Measurements from ENCODE around the gene SLC4A4.
"Not testable (repeated sequence)": the region's sequence is repeated elsewhere in the genome, so short reads cannot be mapped to it uniquely, and the experiment has no call there.

The SLC4A4 gene

GRCh38 chr4:71360844-71361243, 22.0 kb downstream of the SLC4A4 start:
- no peak for FAIRE-seq

DNA sequence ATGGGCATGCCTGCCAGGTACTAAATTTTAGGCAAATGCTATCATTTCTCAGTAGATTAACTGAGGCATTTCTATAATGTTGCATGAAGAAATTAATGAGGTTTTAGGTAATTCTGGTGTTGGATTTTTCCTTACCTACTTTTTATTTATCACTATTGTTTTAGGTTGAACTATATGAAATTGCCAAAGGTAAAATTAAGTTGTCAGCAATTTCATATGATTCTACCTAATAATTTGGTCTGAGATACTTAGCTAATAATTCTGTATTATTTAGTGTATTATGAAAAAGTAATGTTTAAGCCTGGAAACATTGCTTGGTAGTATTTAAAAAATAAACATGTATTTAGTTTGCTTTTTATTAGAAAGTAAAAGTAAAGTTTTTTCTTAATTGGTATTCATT, 22.7 kb downstream of the SLC4A4 start:
- FAIRE-seq: peak; percentile 25

DNA sequence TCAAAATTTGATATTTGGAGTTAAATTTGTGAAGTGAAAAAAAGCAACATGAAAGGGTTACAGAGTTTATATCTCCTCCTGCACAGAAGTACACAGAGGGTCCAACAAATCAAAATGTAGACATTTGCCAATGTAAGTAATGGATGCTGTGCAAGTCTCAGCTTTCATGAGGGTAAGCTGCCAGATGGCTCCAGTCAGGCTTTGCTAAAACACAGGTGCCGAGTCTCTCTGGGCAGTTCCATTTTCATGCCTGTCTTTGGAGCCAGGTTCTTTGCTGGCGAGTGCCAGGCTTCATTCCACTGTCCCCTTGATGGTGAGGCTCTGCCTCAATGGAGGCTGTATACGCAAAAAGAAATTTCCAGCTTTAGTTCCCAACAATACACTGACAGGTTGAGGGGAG, 27.9 kb downstream of the SLC4A4 start:
- FAIRE-seq: no peak

DNA sequence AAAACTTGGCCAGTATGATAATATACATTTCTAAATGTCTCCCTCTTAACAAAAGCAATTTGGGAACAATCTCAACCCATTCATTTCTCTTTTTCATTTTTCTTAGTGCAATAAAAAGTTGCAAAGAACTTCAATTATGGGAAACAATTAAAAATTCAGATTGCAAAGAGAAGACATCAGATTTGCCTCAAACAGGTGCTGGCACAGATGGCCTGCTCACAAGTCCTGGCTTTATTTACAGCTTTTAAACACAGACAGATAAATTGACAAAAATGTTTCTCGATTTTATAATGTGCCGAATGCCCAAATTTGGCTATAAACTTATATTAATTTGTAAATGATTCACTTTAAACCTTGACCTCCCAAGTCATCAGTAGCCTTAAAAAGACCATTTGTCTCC, 28.7 kb downstream of the SLC4A4 start:
- no peak for FAIRE-seq

- FAIRE-seq: no peak
These were observed 30.1 kb downstream of the SLC4A4 start for GRCh38 chr4:71368906-71369305.

DNA sequence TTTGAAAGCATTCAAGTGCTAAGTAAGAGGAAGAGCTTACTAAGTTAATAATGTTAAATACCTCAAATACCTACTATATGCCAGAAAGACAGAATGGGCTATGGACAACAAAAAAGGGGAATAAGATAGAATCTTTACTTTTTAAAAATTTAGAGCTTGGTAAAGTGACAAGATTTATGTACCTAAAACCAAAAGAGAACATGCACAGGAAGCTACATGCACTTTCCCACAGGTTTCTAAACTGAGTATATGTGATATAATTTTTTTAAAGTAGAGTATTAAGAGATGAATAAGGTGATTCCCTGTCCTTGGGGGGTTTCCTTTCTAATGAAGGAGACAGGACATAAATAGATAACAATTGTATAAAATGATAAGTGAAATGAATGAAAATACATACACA, 30.7 kb downstream of the SLC4A4 start:
- FAIRE-seq: no peak

DNA sequence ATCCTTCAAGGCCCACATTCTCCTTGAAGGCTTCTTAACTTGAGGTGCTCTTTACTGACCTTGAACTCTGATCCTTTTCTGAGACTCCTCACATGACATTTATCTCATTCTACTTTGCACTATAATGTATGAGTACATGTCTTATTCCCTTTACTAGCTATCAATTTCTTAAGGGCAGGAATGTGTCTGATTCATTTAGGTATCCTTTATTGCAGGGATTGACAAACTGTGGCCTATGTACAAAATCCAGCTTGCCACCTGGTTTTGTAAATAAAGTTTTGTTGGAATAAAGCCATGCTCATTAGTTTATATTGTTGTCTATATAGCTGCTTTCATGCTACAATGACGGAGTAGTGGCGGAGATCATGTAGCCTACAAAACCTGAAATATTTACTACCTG, 36.7 kb downstream of the SLC4A4 start:
- FAIRE-seq: no peak

DNA sequence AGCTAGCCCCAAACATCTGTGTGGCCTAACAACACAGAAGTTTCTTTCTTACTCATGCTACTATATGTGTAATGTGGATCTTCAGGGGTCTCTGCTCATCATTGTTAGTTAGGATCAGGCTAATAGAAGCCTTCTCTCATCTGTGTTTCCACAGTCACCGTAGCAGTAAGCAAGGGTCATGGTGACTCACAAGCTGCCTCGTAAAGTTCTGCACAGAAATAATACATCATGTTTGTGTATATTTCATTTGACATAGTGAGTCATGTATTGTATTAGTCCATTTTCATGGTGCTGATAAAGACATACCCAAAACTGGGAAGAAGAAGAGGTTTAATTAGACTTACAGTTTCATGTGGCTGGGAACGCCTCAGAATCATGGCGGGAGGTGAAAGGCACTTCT, 38.7 kb downstream of the SLC4A4 start:
- no peak for FAIRE-seq

DNA sequence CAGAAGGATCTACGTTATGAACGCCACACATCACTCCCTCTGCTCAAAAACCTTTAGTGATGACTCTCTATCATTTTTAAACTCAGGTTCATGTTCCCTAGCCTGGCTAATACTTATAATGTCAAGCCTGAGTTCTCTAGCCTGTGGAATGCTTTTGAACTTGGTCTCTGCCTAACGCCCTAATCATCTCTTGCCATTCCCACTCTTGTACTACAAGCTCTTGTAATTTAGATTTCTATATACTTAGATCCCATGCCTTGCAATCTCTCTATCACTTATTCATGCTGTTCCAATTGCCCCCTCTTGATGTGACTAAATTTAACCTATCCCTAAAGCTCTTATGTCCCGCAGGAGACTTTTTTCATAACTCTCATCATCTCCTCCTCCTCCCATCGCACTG, 40.3 kb downstream of the SLC4A4 start:
- FAIRE-seq: no peak

DNA sequence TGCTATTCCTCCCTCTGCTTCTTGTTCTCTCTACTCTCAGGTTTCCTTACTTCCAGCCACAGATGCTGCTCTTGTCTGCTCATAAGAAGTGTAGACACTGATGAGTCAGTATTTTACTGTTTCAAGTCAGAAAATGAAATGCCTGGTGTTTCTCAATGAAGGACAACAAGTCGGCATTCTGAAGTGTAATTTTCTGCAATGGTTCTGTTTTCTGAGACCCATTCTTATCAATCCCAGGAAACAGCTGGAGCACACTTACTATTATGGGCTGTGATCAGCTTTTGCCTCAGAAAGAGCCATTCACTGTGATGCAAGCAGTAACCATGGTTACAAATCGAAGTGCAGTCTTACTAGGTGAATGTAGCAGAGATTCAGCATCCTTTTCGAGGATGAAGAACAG, 42.0 kb downstream of the SLC4A4 start:
- no peak for FAIRE-seq

DNA sequence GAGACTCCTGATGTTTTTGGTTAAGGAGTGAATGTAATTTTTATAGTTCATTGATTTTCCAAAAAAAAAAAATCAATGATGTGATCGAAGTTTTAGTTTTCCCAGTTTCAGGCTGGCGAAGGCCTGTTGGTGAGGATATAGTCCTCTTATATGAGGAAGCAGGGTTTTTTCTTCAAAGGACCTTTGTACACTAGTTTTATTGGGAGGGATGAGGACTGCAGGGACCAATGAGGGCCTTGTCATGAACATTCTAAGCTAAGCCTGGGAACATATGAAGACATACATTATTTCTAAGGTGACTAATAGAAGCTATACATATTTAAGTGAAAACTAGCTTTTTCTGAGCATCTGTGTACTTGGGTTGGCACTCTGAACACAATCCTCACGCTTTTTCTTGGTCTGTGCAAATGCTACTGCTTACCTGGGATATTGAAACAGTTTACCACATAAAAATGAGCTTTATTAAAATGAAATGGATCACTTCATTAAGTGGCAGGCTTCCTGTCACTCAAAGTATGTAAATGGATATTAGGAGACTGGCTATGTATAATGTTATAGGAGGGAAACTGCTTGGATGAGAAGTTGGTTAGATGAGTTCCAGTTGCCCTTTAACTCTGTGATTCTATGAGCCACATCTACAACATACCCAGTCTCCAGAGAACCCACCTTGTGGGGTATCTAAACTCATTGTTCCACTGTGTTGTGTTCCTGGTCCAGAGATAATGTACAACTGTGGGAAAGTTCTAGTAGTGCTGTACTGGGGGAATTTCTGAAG, 43.5 kb downstream of the SLC4A4 start:
- no peak for FAIRE-seq

GRCh38 chr4:71382900-71383560, 44.2 kb downstream of the SLC4A4 start:
- no peak for FAIRE-seq

DNA sequence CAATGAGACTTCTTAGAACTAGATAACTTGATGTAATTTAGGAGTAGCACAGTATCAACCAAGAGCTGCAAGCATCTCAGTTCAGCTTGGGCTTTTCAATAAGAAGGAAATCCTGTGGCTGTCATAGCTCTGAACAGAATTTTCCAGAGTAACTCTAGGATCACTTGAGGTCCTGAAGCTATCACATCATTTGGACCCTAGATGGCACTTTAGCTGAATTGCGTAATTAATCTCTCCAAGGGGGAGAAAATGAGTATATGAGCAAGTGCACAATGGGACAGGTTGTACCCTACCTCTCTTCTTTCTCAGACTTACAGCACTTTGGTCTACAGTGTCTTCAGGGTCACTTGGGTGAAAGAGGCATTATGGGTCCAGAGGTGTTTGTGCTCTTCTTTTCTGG, 45.2 kb downstream of the SLC4A4 start:
- FAIRE-seq: no peak

DNA sequence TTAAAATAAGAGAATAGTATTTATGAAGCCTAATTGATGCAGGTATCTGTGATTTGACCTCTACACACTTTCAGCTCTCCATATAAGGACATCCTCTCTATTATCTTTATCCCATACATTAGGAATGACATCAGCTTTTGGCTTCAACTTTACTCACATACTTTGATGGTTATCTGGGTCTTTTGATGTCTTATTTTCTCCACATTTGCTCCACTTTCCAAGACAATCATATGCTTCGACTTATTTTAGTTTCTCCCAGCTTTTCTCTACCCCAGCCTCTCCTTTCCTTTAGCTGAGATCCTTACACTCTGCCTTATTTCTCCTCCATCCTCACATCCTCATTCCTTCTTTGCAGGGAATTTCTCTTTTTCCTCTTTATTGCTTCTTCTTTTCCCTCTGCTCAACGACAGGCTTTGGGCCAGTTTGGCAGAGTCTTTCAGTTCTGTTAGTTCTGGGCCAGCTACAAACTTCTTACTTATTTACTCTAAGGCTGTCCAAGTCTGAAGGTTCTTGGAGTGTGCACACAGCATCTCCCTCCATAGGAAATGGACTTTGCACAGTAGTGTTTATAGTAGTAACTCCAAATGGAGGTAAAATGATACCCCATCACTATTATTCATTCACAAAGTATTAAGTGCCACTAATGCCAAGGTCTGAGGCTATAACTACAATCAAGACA, 50.5 kb downstream of the SLC4A4 start:
- no peak for FAIRE-seq

- no peak for FAIRE-seq
These were observed 53.3 kb downstream of the SLC4A4 start for GRCh38 chr4:71392109-71392508.

GRCh38 chr4:71396382-71396781, 57.6 kb downstream of the SLC4A4 start:
- FAIRE-seq: no peak

DNA sequence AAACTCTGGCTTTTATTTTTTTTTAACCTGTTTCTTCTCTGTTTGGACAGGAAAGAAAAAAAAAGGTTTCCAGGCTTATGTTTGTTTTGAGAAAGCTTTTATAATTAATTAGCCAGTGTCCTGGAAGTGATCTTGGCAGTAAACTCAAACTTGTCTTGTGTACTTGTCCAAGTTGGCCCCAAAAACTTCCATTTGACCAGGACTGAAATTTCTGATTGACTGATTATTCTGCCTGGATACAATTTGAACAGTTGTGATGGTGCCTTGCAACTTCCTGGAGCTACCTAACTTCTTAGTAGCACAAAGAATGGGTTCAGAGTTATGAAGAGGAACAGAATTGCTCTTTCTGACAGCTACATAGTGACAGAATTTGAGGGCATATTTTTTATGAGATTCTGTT, 62.0 kb downstream of the SLC4A4 start:
- no peak for FAIRE-seq

DNA sequence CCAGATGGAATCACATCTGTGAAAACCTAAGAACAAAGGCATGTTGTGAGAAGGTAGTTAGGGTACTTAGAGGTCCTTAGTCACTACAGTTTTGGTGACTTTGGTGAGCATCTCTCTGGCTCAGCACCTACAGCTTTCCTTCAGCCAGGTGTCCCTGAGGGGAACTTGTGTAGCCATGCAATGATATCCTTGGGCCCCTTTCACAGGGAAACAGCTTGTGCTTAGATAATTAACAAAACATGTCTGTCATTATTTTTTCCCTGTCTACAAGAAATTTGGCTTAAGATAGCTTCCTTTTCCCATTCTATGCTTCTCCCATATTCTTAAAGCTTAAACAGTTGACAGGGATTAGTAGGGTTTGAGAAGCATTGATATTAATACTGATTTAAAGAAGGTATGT, 63.8 kb downstream of the SLC4A4 start:
- FAIRE-seq: no peak

- FAIRE-seq: no peak
These were observed 65.2 kb downstream of the SLC4A4 start for GRCh38 chr4:71404049-71404448.

- FAIRE-seq: no peak
These were observed 67.0 kb downstream of the SLC4A4 start for GRCh38 chr4:71405791-71406190.

GRCh38 chr4:71406459-71406963, 67.7 kb downstream of the SLC4A4 start:
- no peak for FAIRE-seq

- not testable (repeated sequence) for FAIRE-seq
These were observed 70.1 kb downstream of the SLC4A4 start for GRCh38 chr4:71408961-71409360.

GRCh38 chr4:71411981-71412380, 73.2 kb downstream of the SLC4A4 start:
- no peak for FAIRE-seq

DNA sequence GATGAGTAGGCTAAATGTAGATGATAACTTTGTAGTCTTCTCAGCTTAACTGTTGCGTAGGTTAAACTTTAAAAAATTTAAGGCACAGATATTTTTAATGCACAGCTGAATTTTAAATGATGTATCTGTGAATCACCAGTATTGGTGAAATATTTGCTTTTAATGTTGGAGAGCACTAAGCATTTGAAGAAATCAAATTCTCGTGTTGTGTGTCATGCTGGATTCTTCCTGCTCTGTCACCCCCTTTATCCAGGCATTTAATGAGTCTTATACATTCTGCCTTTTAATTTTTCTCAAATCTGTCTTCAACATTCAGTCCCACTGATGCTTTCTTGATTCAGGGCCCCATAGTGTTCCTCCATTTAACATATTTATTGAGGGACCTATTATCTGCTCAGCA, 76.7 kb downstream of the SLC4A4 start:
- no peak for FAIRE-seq
